ENCODE results near the gene EGR4. TPM values are rescaled to one million over a fixed set of nuclear protein-coding genes. Genes with fewer than 3 reads are reported as not detected.

Gene EGR4
- total RNA-seq, 1 experiment from 2014 or later, result not detected

- H3K4me3 ChIP-seq (ENCODE audit: insufficient read depth, low read depth, low read length), result peak overlapping the region; percentile 74
- no peaks in the 10 kb centered on the region for H3K36me3 ChIP-seq (replicated peaks; ENCODE audit: control insufficient read depth, insufficient read depth, low read length)
- peaks cover 30% of the 10 kb centered on the region for H3K27me3 ChIP-seq (ENCODE audit: control insufficient read depth, insufficient read depth, low read length)
- DNase-seq, result peak; percentile 66
Observed at GRCh38 chr2:73282924-73283544, 10.3 kb downstream of the EGR4 start.

GRCh38 chr2:73281244-73281643, 12.1 kb downstream of the EGR4 start:
- DNase-seq, result no peak
- Histone ChIP-seq H3K4me3 (ENCODE audit: insufficient read depth, low read depth, low read length) (no peak overlapping the region), H3K36me3 (replicated peaks; ENCODE audit: control insufficient read depth, insufficient read depth, low read length) (no peaks in the 10 kb centered on the region; the same call in 1 of the 2 replicates), H3K27me3 (ENCODE audit: control insufficient read depth, insufficient read depth, low read length) (peaks cover 17% of the 10 kb centered on the region)

- peak; percentile 50 for DNase-seq
- Histone ChIP-seq H3K4me3 (ENCODE audit: insufficient read depth, low read depth, low read length) (no peak overlapping the region), H3K27me3 (ENCODE audit: control insufficient read depth, insufficient read depth, low read length) (peaks cover 4% of the 10 kb centered on the region; the same call in 1 of the 2 replicates), H3K36me3 (replicated peaks; ENCODE audit: control insufficient read depth, insufficient read depth, low read length) (no peaks in the 10 kb centered on the region; the same call in 1 of the 2 replicates)
Observed at GRCh38 chr2:73279852-73280251, 13.5 kb downstream of the EGR4 start.

- Histone ChIP-seq H3K27me3 (ENCODE audit: control insufficient read depth, insufficient read depth, low read length) (peaks cover 33% of the 10 kb centered on the region), H3K36me3 (replicated peaks; ENCODE audit: control insufficient read depth, insufficient read depth, low read length) (no peaks in the 10 kb centered on the region; the same call in 1 of the 2 replicates), H3K4me3 (ENCODE audit: insufficient read depth, low read depth, low read length) (no peak overlapping the region)
- DNase-seq, result no peak
Observed at GRCh38 chr2:73272270-73272669, 21.1 kb downstream of the EGR4 start.

- no peak for DNase-seq
- H3K27me3 ChIP-seq (ENCODE audit: control insufficient read depth, insufficient read depth, low read length), result peaks cover 35% of the 10 kb centered on the region
- peak overlapping the region; percentile 59 for H3K4me3 ChIP-seq (ENCODE audit: insufficient read depth, low read depth, low read length)
- H3K36me3 ChIP-seq (replicated peaks; ENCODE audit: control insufficient read depth, insufficient read depth, low read length), result no peaks in the 10 kb centered on the region
Observed at GRCh38 chr2:73269686-73270465, 23.5 kb downstream of the EGR4 start.

- H3K36me3 ChIP-seq (replicated peaks; ENCODE audit: control insufficient read depth, insufficient read depth, low read length), result no peaks in the 10 kb centered on the region; the same call in 1 of the 2 replicates
- DNase-seq, result peak; percentile 97
- H3K4me3 ChIP-seq (ENCODE audit: insufficient read depth, low read depth, low read length), result peak overlapping the region; percentile 59
- peaks cover 35% of the 10 kb centered on the region for H3K27me3 ChIP-seq (ENCODE audit: control insufficient read depth, insufficient read depth, low read length)
Observed at GRCh38 chr2:73268830-73269685, 24.3 kb downstream of the EGR4 start.

GRCh38 chr2:73268366-73268829, 24.9 kb downstream of the EGR4 start:
- DNase-seq, result no peak
- H3K27me3 ChIP-seq (ENCODE audit: control insufficient read depth, insufficient read depth, low read length), result peaks cover 35% of the 10 kb centered on the region
- peak overlapping the region; percentile 59 for H3K4me3 ChIP-seq (ENCODE audit: insufficient read depth, low read depth, low read length)
- no peaks in the 10 kb centered on the region; the same call in 1 of the 2 replicates for H3K36me3 ChIP-seq (replicated peaks; ENCODE audit: control insufficient read depth, insufficient read depth, low read length)

- DNase-seq, result no peak
- Histone ChIP-seq H3K27me3 (ENCODE audit: control insufficient read depth, insufficient read depth, low read length) (peaks cover 35% of the 10 kb centered on the region), H3K36me3 (replicated peaks; ENCODE audit: control insufficient read depth, insufficient read depth, low read length) (peaks cover 1% of the 10 kb centered on the region), H3K4me3 (ENCODE audit: insufficient read depth, low read depth, low read length) (no peak overlapping the region)
Observed at GRCh38 chr2:73267008-73267407, 26.3 kb downstream of the EGR4 start.

GRCh38 chr2:73266061-73266901, 27.1 kb downstream of the EGR4 start:
- H3K36me3 ChIP-seq (replicated peaks; ENCODE audit: control insufficient read depth, insufficient read depth, low read length), result peaks cover 1% of the 10 kb centered on the region
- H3K4me3 ChIP-seq (ENCODE audit: insufficient read depth, low read depth, low read length), result no peak overlapping the region
- peaks cover 34% of the 10 kb centered on the region for H3K27me3 ChIP-seq (ENCODE audit: control insufficient read depth, insufficient read depth, low read length)
- DNase-seq, result peak; percentile 37

GRCh38 chr2:73265298-73266060, 27.9 kb downstream of the EGR4 start:
- Histone ChIP-seq H3K36me3 (replicated peaks; ENCODE audit: control insufficient read depth, insufficient read depth, low read length) (peaks cover 1% of the 10 kb centered on the region), H3K27me3 (ENCODE audit: control insufficient read depth, insufficient read depth, low read length) (peaks cover 28% of the 10 kb centered on the region), H3K4me3 (ENCODE audit: insufficient read depth, low read depth, low read length) (no peak overlapping the region)
- no peak for DNase-seq

- Histone ChIP-seq H3K27me3 (ENCODE audit: control insufficient read depth, insufficient read depth, low read length) (peaks cover 21% of the 10 kb centered on the region), H3K36me3 (replicated peaks; ENCODE audit: control insufficient read depth, insufficient read depth, low read length) (peaks cover 1% of the 10 kb centered on the region), H3K4me3 (ENCODE audit: insufficient read depth, low read depth, low read length) (no peak overlapping the region)
- DNase-seq, result no peak
Observed at GRCh38 chr2:73264783-73265182, 28.6 kb downstream of the EGR4 start.

- no peak for DNase-seq
- H3K36me3 ChIP-seq (replicated peaks; ENCODE audit: control insufficient read depth, insufficient read depth, low read length), result peaks cover 1% of the 10 kb centered on the region
- no peak overlapping the region for H3K4me3 ChIP-seq (ENCODE audit: insufficient read depth, low read depth, low read length)
- peaks cover 18% of the 10 kb centered on the region for H3K27me3 ChIP-seq (ENCODE audit: control insufficient read depth, insufficient read depth, low read length)
Observed at GRCh38 chr2:73264332-73264606, 29.1 kb downstream of the EGR4 start.

- peaks cover 13% of the 10 kb centered on the region for H3K27me3 ChIP-seq (ENCODE audit: control insufficient read depth, insufficient read depth, low read length)
- H3K4me3 ChIP-seq (ENCODE audit: insufficient read depth, low read depth, low read length), result no peak overlapping the region
- DNase-seq, result no peak
- peaks cover 1% of the 10 kb centered on the region for H3K36me3 ChIP-seq (replicated peaks; ENCODE audit: control insufficient read depth, insufficient read depth, low read length)
Observed at GRCh38 chr2:73263540-73264331, 29.6 kb downstream of the EGR4 start.

All from H7 (cell line).